ENCODE measurements around the gene SCN11A. TPM values are rescaled to one million over a fixed set of nuclear protein-coding genes. Genes with fewer than 3 reads are reported as not detected.

The SCN11A gene
- total RNA-seq, 1 experiment from 2014 or later = not detected

GRCh38 chr3:39013289-39013688 is 38.5 kb downstream of the SCN11A start:
- ATAC-seq = no peak
- intact Hi-C loops (cut with micrococcal nuclease; ENCODE audit: unreplicated experiment) (no loop called here), in situ Hi-C loops (cut with HindIII; ENCODE audit: low pct_unique_long_range_greater_than_20kb, low sequenced_read_pairs) (no loop called here)
- Histone ChIP-seq H3K27me3 (ENCODE audit: control insufficient read depth, insufficient read depth, low read length) (no peaks in the 10 kb centered on the region), H3K27ac (ENCODE audit: low read length) (no peak overlapping the region), H3K36me3 (ENCODE audit: control insufficient read depth, insufficient read depth, low read length) (no peaks in the 10 kb centered on the region), H3K9me3 (ENCODE audit: control insufficient read depth, insufficient read depth, low read depth, low read length) (no peaks in the 10 kb centered on the region), H3K4me3 (ENCODE audit: low read depth in 2 of 2, low read length in 2 of 2) (no peak overlapping the region), H3K4me1 (ENCODE audit: control insufficient read depth, insufficient read depth, low read length) (no peaks in the 10 kb centered on the region)
- DNase-seq (ENCODE audit: low read depth, low spot score) = no peak
- no TSS peak for BruUV-seq (replicated peaks)
- no peak for TF ChIP-seq POLR2AphosphoS5 (IDR thresholded peaks at IDR 0.05; ENCODE audit: low read depth, low read length)
- TF ChIP-seq CTCF (IDR thresholded peaks at IDR 0.05) = no peak
- TF ChIP-seq SIN3A (IDR thresholded peaks at IDR 0.05; ENCODE audit: borderline replicate concordance, insufficient read depth, low read depth, low read length) = no peak
- no peak for TF ChIP-seq TCF7L2 (IDR thresholded peaks at IDR 0.05; ENCODE audit: low read depth, low read length)
- TF ChIP-seq REST (IDR thresholded peaks at IDR 0.05; ENCODE audit: insufficient read depth in 1 of 2, low read depth in 2 of 2, low read length in 1 of 2) = no peak
- CTCF ChIA-PET = no interaction called here
- POLR2A ChIA-PET = no interaction called here

GRCh38 chr3:39011191-39011736 is 40.5 kb downstream of the SCN11A start:
- no peak overlapping the region for H3K27ac ChIP-seq (ENCODE audit: low read length)

More at GRCh38 chr3:39011191-39011736, 40.5 kb downstream of the SCN11A start:
- POLR2A ChIA-PET = no interaction called here
- ATAC-seq (no peak), DNase-seq (ENCODE audit: low read depth, low spot score) (no peak)
- peaks cover 2% of the 10 kb centered on the region for H3K27me3 ChIP-seq (ENCODE audit: control insufficient read depth, insufficient read depth, low read length)
- no peaks in the 10 kb centered on the region for H3K36me3 ChIP-seq (ENCODE audit: control insufficient read depth, insufficient read depth, low read length)
- H3K4me3 ChIP-seq (ENCODE audit: low read depth in 2 of 2, low read length in 2 of 2) = no peak overlapping the region
- BruUV-seq (replicated peaks) = no TSS peak
- intact Hi-C loops (cut with micrococcal nuclease; ENCODE audit: unreplicated experiment) = no loop called here
- CTCF ChIA-PET = no interaction called here
- H3K4me1 ChIP-seq (ENCODE audit: control insufficient read depth, insufficient read depth, low read length) = no peaks in the 10 kb centered on the region
- no peaks in the 10 kb centered on the region for H3K9me3 ChIP-seq (ENCODE audit: control insufficient read depth, insufficient read depth, low read depth, low read length)
- in situ Hi-C loops (cut with HindIII; ENCODE audit: low pct_unique_long_range_greater_than_20kb, low sequenced_read_pairs) = no loop called here
- TF ChIP-seq REST (IDR thresholded peaks at IDR 0.05; ENCODE audit: insufficient read depth in 1 of 2, low read depth in 2 of 2, low read length in 1 of 2) = no peak
- no peak for TF ChIP-seq TCF7L2 (IDR thresholded peaks at IDR 0.05; ENCODE audit: low read depth, low read length)
- no peak for TF ChIP-seq SIN3A (IDR thresholded peaks at IDR 0.05; ENCODE audit: borderline replicate concordance, insufficient read depth, low read depth, low read length)
- no peak for TF ChIP-seq CTCF (IDR thresholded peaks at IDR 0.05)
- TF ChIP-seq POLR2AphosphoS5 (IDR thresholded peaks at IDR 0.05; ENCODE audit: low read depth, low read length) = no peak
